Endothelial cell of umbilical vein (primary cell): ENCODE results near the gene LILRA1. TPM values are rescaled to one million over a fixed set of nuclear protein-coding genes. Genes with fewer than 3 reads are reported as not detected.
"Not testable (repeated sequence)": the region's sequence is repeated elsewhere in the genome, so short reads cannot be mapped to it uniquely, and the experiment has no call there.

ENCODE experiments used
- BruUV-seq: library from RNA; stranded (reverse); fragments of 400-500 nt; replicated peaks from 2 replicates; lab custom pipeline; 2021; lab: Mats Ljungman, UMichigan
- CTCF ChIA-PET: fragments of 300-600, 350-600 bp; sonication (Branson Sonifier 250); formaldehyde crosslinking; loops from one replicate; lab custom pipeline; 2021; ENCODE audit warnings: antibody characterized with exemption, inconsistent platforms; lab: Charles Lee
- POLR2A ChIA-PET: fragments of 300-600, 350-600 bp; sonication (Branson Sonifier 250); formaldehyde crosslinking; loops from one replicate; lab custom pipeline; 2021; ENCODE audit warnings: antibody characterized with exemption, inconsistent platforms; lab: Charles Lee
- DNase-seq: peaks from one replicate; pipeline ENCODE4 v3.0.0-alpha.2; 2011; ENCODE audit warnings: low read depth, low spot score
- FAIRE-seq: peaks from 2 replicates; lab custom pipeline; 2011; peaks lifted over from hg19 to GRCh38; lab: Jason Lieb, UNC
- H2AFZ ChIP-seq: 2 replicates; pipeline ENCODE4 v1.6.0; 2012; ENCODE audit warnings: low read depth, low read length, control low read depth, inconsistent platforms
- H3K27ac ChIP-seq: 2 replicates; pipeline ENCODE4 v1.5.1; 2011; ENCODE audit warnings: low read depth, mild to moderate bottlenecking, control low read depth, low read length, moderate library complexity; ENCODE audit not compliant: insufficient read depth
- H3K27me3 ChIP-seq, 2 experiments: 2 replicates each; pipeline versions ENCODE4 v1.6.0 to v1.6.1; 2011; ENCODE audit warnings: low read length in 2 of 2, mixed read lengths in 1 of 2; ENCODE audit not compliant: control insufficient read depth in 2 of 2, insufficient read depth in 2 of 2
- H3K36me3 ChIP-seq, 2 experiments: 2 replicates in 1 of 2; 3 replicates in 1 of 2; pipeline ENCODE4 v1.5.1; 2011; ENCODE audit warnings: low read length in 2 of 2, mild to moderate bottlenecking in 1 of 2, moderate library complexity in 1 of 2; ENCODE audit not compliant: control insufficient read depth in 2 of 2, insufficient read depth in 2 of 2; ENCODE audit errors: extremely low read depth in 1 of 2
- H3K4me1 ChIP-seq: 3 replicates; pipeline ENCODE4 v1.5.1; 2011; ENCODE audit warnings: mild to moderate bottlenecking, low read length; ENCODE audit not compliant: control insufficient read depth, insufficient read depth; ENCODE audit errors: extremely low read depth
- H3K4me2 ChIP-seq: 2 replicates; pipeline ENCODE4 v1.6.1; 2011; ENCODE audit warnings: low read length, control low read depth, mixed read lengths; ENCODE audit not compliant: insufficient read depth
- H3K4me3 ChIP-seq, 3 experiments: fragments of 200-600 bp in 1 of 3; sonication (generic), shearing (Covaris generic) in 1 of 3; replicated peaks in 1 of 3; 2 replicates each; pipeline ENCODE4 v1.5.1; 2011 to 2016; ENCODE audit warnings: control low read depth in 3 of 3, low read length in 3 of 3, mild to moderate bottlenecking in 2 of 3, inconsistent platforms in 1 of 3, low read depth in 1 of 3, moderate library complexity in 1 of 3; ENCODE audit not compliant: insufficient read depth in 1 of 3
- H3K79me2 ChIP-seq: 2 replicates; pipeline ENCODE4 v1.6.0; 2012; ENCODE audit warnings: low read length, inconsistent platforms; ENCODE audit not compliant: control insufficient read depth, insufficient read depth
- H3K9ac ChIP-seq: replicated peaks from 2 replicates; pipeline ENCODE3; 2011; ENCODE audit warnings: low read length, control low read depth; ENCODE audit not compliant: insufficient read depth; ENCODE audit errors: extremely low read depth
- H3K9me1 ChIP-seq: replicated peaks from 3 replicates; pipeline ENCODE4 v1.6.0; 2011; ENCODE audit warnings: mild to moderate bottlenecking, low read length; ENCODE audit not compliant: control insufficient read depth, insufficient read depth; ENCODE audit errors: extremely low read depth
- H3K9me3 ChIP-seq: replicated peaks from 2 replicates; pipeline ENCODE4 v1.5.1; 2012; ENCODE audit warnings: low read length, inconsistent platforms; ENCODE audit not compliant: control insufficient read depth, insufficient read depth
- H4K20me1 ChIP-seq: replicated peaks from 2 replicates; pipeline ENCODE3; 2011; ENCODE audit warnings: mild to moderate bottlenecking, low read length; ENCODE audit not compliant: control insufficient read depth, insufficient read depth; ENCODE audit errors: extremely low read depth
- EZH2 ChIP-seq: IDR thresholded peaks from 2 replicates; pipeline ENCODE4 v1.6.1; 2012; ENCODE audit warnings: borderline replicate concordance, low read depth, mild to moderate bottlenecking, moderate library complexity, low read length, inconsistent platforms; ENCODE audit not compliant: severe bottlenecking
- GATA2 ChIP-seq: IDR thresholded peaks from 2 replicates; pipeline ENCODE4 v1.7.0; 2011; ENCODE audit warnings: low read depth, mild to moderate bottlenecking, moderate library complexity, mixed read lengths, low read length; ENCODE audit not compliant: insufficient read length, insufficient read depth
- MYC ChIP-seq: IDR thresholded peaks from one replicate; pipeline ENCODE4 v1.6.1; 2011; ENCODE audit warnings: mild to moderate bottlenecking, low read depth, low read length
- POLR2A ChIP-seq: IDR thresholded peaks from 2 replicates; pipeline ENCODE4 v1.6.1; 2012; ENCODE audit warnings: low read depth, mild to moderate bottlenecking, control low read depth, low read length
- dilution Hi-C: fragments of 300-500 bp; cut with MboI; formaldehyde crosslinking; loops from one replicate; pipeline ENCODE4 v1.15.0; 2019; ENCODE audit warnings: low sequenced_read_pairs; ENCODE audit not compliant: extremely low pct_ligation_motif_present
- intact Hi-C: fragments of 100-400 bp; cut with micrococcal nuclease; formaldehyde crosslinking; loops from one replicate; pipeline ENCODE4 v1.10.0; 2022
- polyA plus RNA-seq, 4 experiments: library from polyadenylated mRNA; depleted of rRNA in 3 of 4; stranded (reverse) in 3 of 4; unstranded in 1 of 4; fragments of >200 nt; gene quantifications; 2 replicates each; pipeline versions ENCODE4 v1.2.1 to v1.2.3, GENCODE V29; 2011 to 2012; ENCODE audit warnings: missing spikeins in 1 of 4
- total RNA-seq: library from RNA; stranded (reverse); gene quantifications from 2 replicates; pipeline ENCODE4 v1.2.3, GENCODE V29; 2021
- TF ChIP-seq, protein P1 (sequence below): IDR thresholded peaks from 2 replicates; pipeline ENCODE4 v1.6.1; 2011; ENCODE audit not compliant: insufficient read depth, insufficient read length
- TF ChIP-seq, protein P2 (sequence below), 2 donors: IDR thresholded peaks; 1 replicate in 1 of 2; 2 replicates in 1 of 2; pipeline ENCODE4 v1.5.1; 2011; ENCODE audit warnings: low read length in 2 of 2, mild to moderate bottlenecking in 2 of 2, moderate library complexity in 2 of 2, control low read depth in 1 of 2, inconsistent platforms in 1 of 2, low read depth in 1 of 2; ENCODE audit not compliant: insufficient read depth in 1 of 2; ENCODE audit errors: extremely low read depth in 1 of 2

Gene LILRA1
- total and polyA plus RNA-seq, 2 donors (not counting 3 experiments of a cell fraction or from before 2014, with no cell fraction given) = not detected

DNA sequence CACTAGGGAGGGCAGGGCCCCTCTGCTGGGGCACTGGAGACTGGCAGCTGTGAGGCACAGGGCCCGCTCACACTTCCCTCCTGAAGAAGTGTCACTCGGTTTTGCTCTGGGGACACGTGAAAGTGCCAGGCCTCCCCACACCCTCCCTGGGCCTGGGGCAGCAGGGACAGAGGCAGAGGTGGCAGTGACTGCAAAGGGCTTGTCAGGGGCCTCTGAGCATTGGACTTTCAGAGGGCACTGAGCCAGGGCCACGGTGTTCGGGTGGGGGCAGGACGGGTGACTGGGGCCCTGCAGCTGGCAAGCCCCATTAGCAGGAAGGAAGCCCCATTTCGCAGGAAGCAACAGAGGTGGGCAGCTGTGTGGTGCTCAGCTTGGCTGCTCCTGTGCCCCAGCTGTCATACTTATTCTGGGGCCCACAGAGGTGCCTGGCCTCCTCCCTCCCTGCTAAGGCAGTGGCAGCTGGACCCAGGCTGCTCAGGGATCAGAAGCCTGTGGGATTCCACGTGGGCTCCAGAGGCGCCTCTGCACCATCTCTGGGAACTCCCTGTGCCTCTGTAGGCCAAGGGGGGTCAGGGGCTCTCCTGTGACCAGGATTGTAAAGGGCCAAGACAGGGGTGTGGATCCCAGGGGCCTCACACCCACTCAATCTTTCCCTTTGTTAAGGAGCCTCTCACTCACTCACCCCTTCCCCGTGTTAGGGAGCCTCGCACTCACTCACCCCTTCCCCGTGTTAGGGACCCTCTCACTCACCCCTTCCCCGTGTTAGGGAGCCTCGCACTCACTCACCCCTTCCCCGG is 31.7 kb downstream of the LILRA1 start:
- H3K36me3 ChIP-seq, H3K9ac ChIP-seq, H3K9me3 ChIP-seq, H3K4me2 ChIP-seq, H3K27ac ChIP-seq, H2AFZ ChIP-seq, H3K27me3 ChIP-seq, H3K9me1 ChIP-seq, POLR2A ChIA-PET, H4K20me1 ChIP-seq, intact Hi-C loops, H3K4me3 ChIP-seq, H3K4me1 ChIP-seq, FAIRE-seq, H3K79me2 ChIP-seq, CTCF ChIA-PET, dilution Hi-C loops, BruUV-seq, DNase-seq: not testable (repeated sequence)

DNA sequence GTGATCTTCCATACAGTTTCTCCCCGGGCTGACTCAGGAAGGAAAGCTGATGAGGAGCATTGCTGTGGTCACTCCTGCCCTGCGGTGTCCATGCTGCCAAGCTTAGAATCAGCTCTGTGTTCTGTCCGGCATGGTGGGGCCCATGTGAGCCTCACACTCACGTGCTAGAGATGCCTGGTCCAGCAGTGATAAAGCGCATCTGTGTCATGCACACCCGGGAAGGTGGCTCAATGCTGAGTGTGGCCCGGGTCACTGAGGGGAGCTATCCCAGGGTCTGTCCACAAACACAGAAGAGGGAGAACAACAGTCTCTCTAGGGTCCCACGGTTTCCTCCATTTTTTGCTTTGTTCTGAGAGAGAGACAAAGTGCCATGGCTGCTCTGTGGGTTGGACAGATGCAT is 33.3 kb downstream of the LILRA1 start:
- H3K4me2 ChIP-seq = no peak overlapping the region
- no peak overlapping the region for H3K9ac ChIP-seq
- POLR2A ChIA-PET = no interaction called here
- intact Hi-C loops = no loop called here
- TF ChIP-seq GATA2 = no peak
- TF ChIP-seq, protein P1, sequence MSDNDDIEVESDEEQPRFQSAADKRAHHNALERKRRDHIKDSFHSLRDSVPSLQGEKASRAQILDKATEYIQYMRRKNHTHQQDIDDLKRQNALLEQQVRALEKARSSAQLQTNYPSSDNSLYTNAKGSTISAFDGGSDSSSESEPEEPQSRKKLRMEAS = no peak
- no peak for TF ChIP-seq EZH2
- TF ChIP-seq, protein P2, sequence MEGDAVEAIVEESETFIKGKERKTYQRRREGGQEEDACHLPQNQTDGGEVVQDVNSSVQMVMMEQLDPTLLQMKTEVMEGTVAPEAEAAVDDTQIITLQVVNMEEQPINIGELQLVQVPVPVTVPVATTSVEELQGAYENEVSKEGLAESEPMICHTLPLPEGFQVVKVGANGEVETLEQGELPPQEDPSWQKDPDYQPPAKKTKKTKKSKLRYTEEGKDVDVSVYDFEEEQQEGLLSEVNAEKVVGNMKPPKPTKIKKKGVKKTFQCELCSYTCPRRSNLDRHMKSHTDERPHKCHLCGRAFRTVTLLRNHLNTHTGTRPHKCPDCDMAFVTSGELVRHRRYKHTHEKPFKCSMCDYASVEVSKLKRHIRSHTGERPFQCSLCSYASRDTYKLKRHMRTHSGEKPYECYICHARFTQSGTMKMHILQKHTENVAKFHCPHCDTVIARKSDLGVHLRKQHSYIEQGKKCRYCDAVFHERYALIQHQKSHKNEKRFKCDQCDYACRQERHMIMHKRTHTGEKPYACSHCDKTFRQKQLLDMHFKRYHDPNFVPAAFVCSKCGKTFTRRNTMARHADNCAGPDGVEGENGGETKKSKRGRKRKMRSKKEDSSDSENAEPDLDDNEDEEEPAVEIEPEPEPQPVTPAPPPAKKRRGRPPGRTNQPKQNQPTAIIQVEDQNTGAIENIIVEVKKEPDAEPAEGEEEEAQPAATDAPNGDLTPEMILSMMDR (IDR thresholded peaks at IDR 0.05; ENCODE audit: extremely low read depth in 1 of 2, insufficient read depth in 1 of 2, low read depth in 1 of 2, low read length in 2 of 2) = no peak
- no peak for TF ChIP-seq POLR2A
- no peak for TF ChIP-seq MYC
- FAIRE-seq = no peak
- CTCF ChIA-PET = no interaction called here
- H3K4me1 ChIP-seq = no peaks in the 10 kb centered on the region
- no peak overlapping the region for H3K4me3 ChIP-seq
- dilution Hi-C loops = no loop called here
- no peaks in the 10 kb centered on the region for H3K79me2 ChIP-seq
- no peaks in the 10 kb centered on the region for H3K36me3 ChIP-seq
- H3K9me3 ChIP-seq = no peaks in the 10 kb centered on the region
- no peak overlapping the region for H2AFZ ChIP-seq
- H3K27me3 ChIP-seq = no peaks in the 10 kb centered on the region
- no peak overlapping the region for H3K27ac ChIP-seq
- no peaks in the 10 kb centered on the region for H3K9me1 ChIP-seq
- no TSS peak for BruUV-seq
- H4K20me1 ChIP-seq = no peaks in the 10 kb centered on the region
- no peak for DNase-seq

DNA sequence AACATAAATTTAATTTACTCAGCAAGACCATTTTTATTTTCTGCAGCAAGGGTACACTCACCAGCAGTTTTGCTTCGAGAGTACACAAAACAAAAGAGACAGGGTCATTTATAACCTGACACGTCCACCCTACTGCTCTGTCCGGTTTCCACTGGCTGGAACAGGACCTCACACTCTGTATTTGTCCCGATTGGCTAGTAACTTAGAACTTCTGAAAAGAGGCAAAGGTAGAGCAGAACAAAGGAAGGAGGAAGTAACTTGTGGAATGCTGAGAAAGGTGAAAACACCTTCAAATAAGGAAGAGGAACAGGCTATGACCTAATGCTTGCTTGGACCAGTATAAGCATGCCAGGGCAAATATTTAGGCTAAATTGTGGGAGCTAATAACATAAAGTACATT is 34.5 kb downstream of the LILRA1 start:
- POLR2A ChIA-PET, H3K4me2 ChIP-seq, DNase-seq, FAIRE-seq, H4K20me1 ChIP-seq, H3K36me3 ChIP-seq, H3K9ac ChIP-seq, H3K27ac ChIP-seq, H2AFZ ChIP-seq, dilution Hi-C loops, H3K79me2 ChIP-seq, BruUV-seq, H3K9me3 ChIP-seq, H3K27me3 ChIP-seq, H3K4me3 ChIP-seq, H3K4me1 ChIP-seq, H3K9me1 ChIP-seq, intact Hi-C loops: not testable (repeated sequence)
- CTCF ChIA-PET = interaction anchor here (1.0 kb wide), 1 partner anchor 12 kb away, joined by 3 read pairs; no protein-coding TSS in a partner anchor
